ENCODE measurements around the gene AGO3. TPM values are rescaled to one million over a fixed set of nuclear protein-coding genes. Genes with fewer than 3 reads are reported as not detected.

The AGO3 gene
- total RNA-seq, 2 experiments from 2014 or later = 31.3 to 34.5 TPM

DNA sequence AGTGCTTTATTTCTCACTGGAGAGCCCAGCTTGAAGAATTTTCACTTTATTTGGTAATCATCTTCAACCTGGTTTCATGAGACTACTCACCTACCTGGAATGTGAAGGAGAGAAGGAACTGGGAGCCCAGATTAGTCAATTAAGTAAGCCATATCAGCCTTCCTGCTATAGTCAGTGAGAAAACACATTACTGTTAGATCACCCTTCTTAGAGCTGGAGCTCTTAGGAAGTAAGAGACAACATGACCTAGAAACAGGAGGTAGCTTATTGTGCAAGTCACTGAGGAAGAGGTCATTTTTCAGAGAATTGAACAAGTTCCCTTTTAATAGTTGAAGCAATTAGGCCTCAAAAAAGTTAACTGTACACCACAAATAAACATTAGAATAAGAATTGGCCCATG lies 103.8 kb downstream of the AGO3 start:
- ChIA-PET CTCF (no interaction called here), POLR2A (no interaction called here)
- ATAC-seq (ENCODE audit: poor library complexity) (no peak), DNase-seq (peak in 3 of 14 experiments; percentile 1 to 17 (median 9))
- H3K36me3 ChIP-seq (ENCODE audit: insufficient read depth, low read length) = peaks cover 28% of the 10 kb centered on the region
- H3K27me3 Mint-ChIP-seq = no peaks in the 10 kb centered on the region
- no peaks in the 10 kb centered on the region for H3K9me3 Mint-ChIP-seq
- no peak overlapping the region for H3K4me3 ChIP-seq (ENCODE audit: low read length)
- no peak overlapping the region for H3K27ac ChIP-seq (ENCODE audit: low read depth in 1 of 2, low read length in 2 of 2)
- no peak for TF ChIP-seq CTCF (IDR thresholded peaks at IDR 0.05)
- H3K4me1 Mint-ChIP-seq (ENCODE audit: low read depth) = no peaks in the 10 kb centered on the region
- H3K9me3 ChIP-seq (ENCODE audit: control insufficient read depth in 1 of 2, insufficient read depth in 1 of 2, low read length in 2 of 2) = no peaks in the 10 kb centered on the region
- peaks cover 70% of the 10 kb centered on the region for H3K36me3 Mint-ChIP-seq (ENCODE audit: low read depth)
- H3K4me3 Mint-ChIP-seq = no peak overlapping the region
- H3K27me3 ChIP-seq (ENCODE audit: control insufficient read depth in 1 of 2, insufficient read depth in 2 of 2, low read length in 2 of 2) = no peaks in the 10 kb centered on the region
- intact Hi-C loops (cut with DNase I, micrococcal nuclease) = no loop called here
- H3K27ac Mint-ChIP-seq = no peak overlapping the region
- no peaks in the 10 kb centered on the region for H3K4me1 ChIP-seq (ENCODE audit: insufficient read depth, low read length)

DNA sequence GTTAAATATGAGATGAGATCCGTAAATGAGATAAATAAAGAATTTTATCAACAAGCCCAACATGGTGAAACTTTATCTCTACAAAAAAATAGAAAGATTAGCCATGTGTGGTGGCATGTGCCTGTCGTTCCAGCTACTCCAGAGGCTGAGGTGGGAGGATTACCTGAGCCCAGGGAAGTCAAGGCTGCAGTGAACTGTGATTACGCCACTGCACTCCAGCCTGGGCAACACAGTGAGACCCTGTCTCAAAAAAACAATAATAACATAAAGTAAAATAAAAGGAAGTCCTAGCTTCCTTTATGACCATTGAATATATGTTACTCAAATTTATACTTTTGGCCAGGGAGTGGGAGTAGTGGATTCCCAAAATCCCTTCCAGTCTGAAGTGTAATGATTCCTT lies 104.2 kb downstream of the AGO3 start:
- H3K27me3 ChIP-seq (ENCODE audit: control insufficient read depth in 1 of 2, insufficient read depth in 2 of 2, low read length in 2 of 2) = no peaks in the 10 kb centered on the region
- no peak overlapping the region for H3K4me3 ChIP-seq (ENCODE audit: low read length)
- H3K36me3 ChIP-seq (ENCODE audit: insufficient read depth, low read length) = peaks cover 30% of the 10 kb centered on the region
- Mint-ChIP-seq H3K27ac (no peak overlapping the region), H3K4me3 (no peak overlapping the region), H3K4me1 (ENCODE audit: low read depth) (no peaks in the 10 kb centered on the region), H3K9me3 (no peaks in the 10 kb centered on the region), H3K27me3 (no peaks in the 10 kb centered on the region), H3K36me3 (ENCODE audit: low read depth) (peaks cover 75% of the 10 kb centered on the region)
- no peaks in the 10 kb centered on the region for H3K9me3 ChIP-seq (ENCODE audit: control insufficient read depth in 1 of 2, insufficient read depth in 1 of 2, low read length in 2 of 2)
- ChIA-PET POLR2A (no interaction called here), CTCF (no interaction called here)
- TF ChIP-seq CTCF (IDR thresholded peaks at IDR 0.05) = no peak
- no peaks in the 10 kb centered on the region for H3K4me1 ChIP-seq (ENCODE audit: insufficient read depth, low read length)
- ATAC-seq (ENCODE audit: poor library complexity) = no peak
- intact Hi-C loops (cut with DNase I, micrococcal nuclease) = no loop called here
- H3K27ac ChIP-seq (ENCODE audit: low read depth in 1 of 2, low read length in 2 of 2) = no peak overlapping the region
- DNase-seq = no peak

DNA sequence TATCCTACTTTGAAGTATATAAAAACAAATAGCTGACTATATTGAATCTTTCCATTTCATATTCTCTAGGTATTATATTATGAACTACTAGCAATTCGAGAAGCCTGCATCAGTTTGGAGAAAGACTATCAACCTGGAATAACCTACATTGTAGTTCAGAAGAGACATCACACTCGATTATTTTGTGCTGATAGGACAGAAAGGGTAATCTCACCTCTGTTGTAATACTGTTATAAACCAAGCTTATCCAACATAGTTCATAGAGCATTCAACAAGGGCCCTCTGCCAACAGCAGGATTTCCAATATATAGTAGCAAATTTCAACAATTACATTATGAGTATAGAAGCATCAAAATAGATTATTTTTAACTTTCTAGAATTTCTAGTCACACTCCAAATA lies 109.3 kb downstream of the AGO3 start:
- Mint-ChIP-seq H3K4me3 (no peak overlapping the region), H3K9me3 (no peaks in the 10 kb centered on the region), H3K36me3 (ENCODE audit: low read depth) (peaks cover 68% of the 10 kb centered on the region), H3K27ac (no peak overlapping the region), H3K27me3 (no peaks in the 10 kb centered on the region), H3K4me1 (ENCODE audit: low read depth) (no peaks in the 10 kb centered on the region)
- intact Hi-C loops (cut with DNase I, micrococcal nuclease) = no loop called here
- no peak overlapping the region for H3K27ac ChIP-seq (ENCODE audit: low read depth in 1 of 2, low read length in 2 of 2)
- no peaks in the 10 kb centered on the region for H3K9me3 ChIP-seq (ENCODE audit: control insufficient read depth in 1 of 2, insufficient read depth in 1 of 2, low read length in 2 of 2)
- no peak for TF ChIP-seq CTCF (IDR thresholded peaks at IDR 0.05)
- ChIA-PET POLR2A (no interaction called here), CTCF (interaction anchor here (0.7 kb wide), 1 partner anchor 24 kb away, joined by 5 read pairs; no protein-coding TSS in a partner anchor)
- DNase-seq (no peak), ATAC-seq (ENCODE audit: poor library complexity) (no peak)
- peaks cover 47% of the 10 kb centered on the region for H3K36me3 ChIP-seq (ENCODE audit: insufficient read depth, low read length)
- H3K4me1 ChIP-seq (ENCODE audit: insufficient read depth, low read length) = no peaks in the 10 kb centered on the region
- no peaks in the 10 kb centered on the region for H3K27me3 ChIP-seq (ENCODE audit: control insufficient read depth in 1 of 2, insufficient read depth in 2 of 2, low read length in 2 of 2)
- H3K4me3 ChIP-seq (ENCODE audit: low read length) = no peak overlapping the region

Measured in CD4-positive, alpha-beta T cell (primary cell).